HG03159 (cell line): ENCODE measurements around the gene TNNC1.

ENCODE experiments used
- ATAC-seq: cut with Tn5 transposase; IDR thresholded peaks from one replicate; pipeline ENCODE4 v1.9.1; 2021; ENCODE audit warnings: mild to moderate bottlenecking, moderate library complexity; ENCODE audit not compliant: unreplicated experiment

TNNC1 gene

DNA sequence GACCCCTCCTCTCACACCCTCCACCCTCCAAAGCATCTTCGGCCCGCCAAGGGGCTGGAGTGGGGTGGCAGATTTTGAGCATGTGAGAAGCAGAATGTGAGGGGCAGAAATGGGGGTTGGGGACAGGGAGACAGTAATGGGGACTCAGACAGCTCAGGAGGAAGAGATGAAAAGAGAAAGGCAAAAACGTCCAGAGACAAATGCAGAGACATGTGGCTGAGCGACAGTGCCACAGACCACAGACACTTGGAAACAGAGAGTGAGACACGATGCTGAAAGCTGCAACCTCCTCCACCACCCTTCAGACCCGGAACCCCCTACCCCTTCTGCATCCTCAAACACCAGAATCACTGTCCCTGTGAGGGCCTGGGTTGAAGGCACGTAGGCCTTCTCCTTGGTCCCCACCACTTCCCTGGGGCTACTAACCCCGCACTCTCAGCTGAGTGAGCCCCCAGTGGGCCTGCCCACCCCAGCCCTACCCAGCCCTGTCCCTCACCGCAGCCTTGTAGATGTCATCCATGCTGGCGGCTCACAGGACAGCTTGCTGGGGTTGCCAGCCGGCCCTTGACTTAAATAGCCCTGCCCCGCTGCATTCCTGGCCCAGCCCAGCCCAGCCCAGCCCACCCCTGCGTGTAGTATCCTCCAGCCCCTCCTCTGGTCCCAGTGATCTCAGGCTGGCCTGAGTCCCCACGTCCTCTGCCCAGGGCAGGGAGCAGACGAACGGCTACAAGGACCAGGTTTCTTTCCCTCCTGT, at the start of gene TNNC1:
TSS of gene TNNC1 (minus strand) at position 546 of the 754 bp plus-strand sequence. CDS start at position 520, 26 bp downstream.
- no peak for ATAC-seq

DNA sequence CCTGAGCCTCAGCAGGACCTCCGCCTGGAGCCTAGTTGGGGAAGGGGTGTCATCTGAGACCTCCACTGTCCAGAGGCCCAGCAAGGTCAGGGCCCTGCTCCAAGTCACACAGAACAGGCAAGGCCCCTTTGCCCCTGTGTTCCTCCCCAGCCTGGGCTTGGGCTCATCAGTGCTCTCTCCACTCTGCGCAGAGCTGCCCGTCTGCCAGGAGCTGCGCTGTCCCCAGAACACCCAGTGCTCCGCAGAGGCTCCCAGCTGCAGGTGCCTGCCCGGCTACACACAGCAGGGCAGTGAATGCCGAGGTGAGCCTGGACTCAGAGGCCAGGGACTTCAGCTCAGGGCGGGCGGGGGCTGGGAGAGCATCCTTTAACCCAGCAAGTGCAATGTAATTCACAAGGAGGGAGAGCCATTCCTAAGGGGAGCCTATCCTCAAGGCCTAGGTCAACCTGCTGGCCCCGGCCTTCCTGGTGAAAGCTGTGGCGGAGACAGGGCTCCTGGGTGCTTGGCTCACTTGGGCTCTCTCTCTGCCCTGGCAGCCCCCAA, 49.0 kb upstream of the TNNC1 start:
- no peak for ATAC-seq

GRCh38 chr3:52502001-52502400, 48.2 kb upstream of the TNNC1 start:
- no peak for ATAC-seq

- no peak for ATAC-seq
These were observed 47.2 kb upstream of the TNNC1 start for GRCh38 chr3:52501046-52501445.

- no peak for ATAC-seq
These were observed 44.6 kb upstream of the TNNC1 start for GRCh38 chr3:52498137-52499054.

- no peak for ATAC-seq
These were observed 42.1 kb upstream of the TNNC1 start for GRCh38 chr3:52495777-52496602.

GRCh38 chr3:52494886-52495495, 41.1 kb upstream of the TNNC1 start, which contains the start of gene STAB1:
TSS of gene STAB1 (plus strand) at chr3:52495338. CDS start at chr3:52495414, 76 bp downstream.
- ATAC-seq = no peak

GRCh38 chr3:52494445-52494844, 40.6 kb upstream of the TNNC1 start:
- no peak for ATAC-seq

GRCh38 chr3:52493232-52494017, 39.6 kb upstream of the TNNC1 start:
- ATAC-seq = no peak

GRCh38 chr3:52492059-52492458, 38.2 kb upstream of the TNNC1 start:
- ATAC-seq = no peak

DNA sequence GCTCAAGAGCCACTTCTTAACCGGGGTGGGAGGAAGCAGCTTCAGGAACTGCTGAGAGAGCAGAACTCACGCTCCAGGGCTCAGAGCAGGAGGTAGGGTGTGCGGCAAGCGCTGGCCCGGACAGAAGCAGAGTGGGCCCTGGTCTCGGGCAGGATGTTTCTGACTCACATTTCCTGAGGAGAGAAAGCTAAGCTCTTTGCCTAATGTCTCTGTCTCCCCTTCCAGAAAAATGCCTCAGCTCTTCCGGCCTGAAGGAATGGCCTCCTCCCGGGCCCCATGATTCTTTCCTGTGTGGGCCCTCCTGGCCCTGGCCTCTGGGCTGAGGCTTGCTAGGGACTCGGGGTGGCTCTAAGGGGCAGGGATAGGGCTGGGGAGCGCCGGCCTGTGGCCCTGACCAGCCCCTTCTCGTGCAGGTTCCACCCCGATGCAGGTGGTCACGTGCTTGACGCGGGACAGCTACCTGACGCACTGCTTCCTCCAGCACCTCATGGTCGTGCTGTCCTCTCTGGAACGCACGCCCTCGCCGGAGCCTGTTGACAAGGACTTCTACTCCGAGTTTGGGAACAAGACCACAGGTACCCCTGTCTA, 37.2 kb upstream of the TNNC1 start:
- ATAC-seq = no peak

DNA sequence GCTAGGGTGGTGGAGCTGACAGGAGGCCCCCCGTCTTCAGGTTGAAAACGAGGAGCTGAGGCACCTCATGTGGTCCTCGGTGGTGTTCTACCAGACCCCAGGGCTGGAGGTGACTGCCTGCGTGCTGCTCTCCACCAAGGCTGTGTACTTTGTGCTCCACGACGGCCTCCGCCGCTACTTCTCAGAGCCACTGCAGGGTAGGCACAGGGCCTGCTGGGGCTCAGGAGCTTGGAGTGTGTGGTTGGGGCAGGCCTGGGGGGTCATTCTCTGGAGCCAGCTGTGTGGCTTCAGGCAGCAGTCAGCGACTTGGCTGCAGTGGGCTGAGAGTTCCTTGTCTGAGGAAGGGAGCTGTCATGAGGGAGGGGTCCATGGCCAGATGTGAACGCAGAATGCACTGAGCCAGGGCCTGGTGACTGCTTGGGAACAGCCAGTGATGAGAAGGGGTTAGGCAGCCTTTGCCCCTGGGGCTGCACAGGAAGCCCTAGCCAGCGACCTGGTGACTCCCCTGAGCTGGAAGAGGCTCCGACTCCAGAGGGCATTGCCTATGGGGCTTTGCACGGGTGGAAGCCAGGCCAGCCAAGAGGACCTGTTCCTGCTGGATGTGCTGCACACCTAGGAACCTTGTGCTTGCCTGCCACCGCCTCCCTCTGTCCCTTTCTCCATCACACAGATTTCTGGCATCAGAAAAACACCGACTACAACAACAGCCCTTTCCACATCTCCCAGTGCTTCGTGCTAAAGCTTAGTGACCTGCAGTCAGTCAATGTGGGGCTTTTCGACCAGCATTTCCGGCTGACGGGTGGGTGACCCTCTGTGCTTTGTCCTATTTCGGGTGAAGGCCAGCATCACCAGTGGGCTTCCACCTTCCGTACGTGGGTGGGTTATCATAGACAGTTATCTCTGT, 36.4 kb upstream of the TNNC1 start:
- ATAC-seq = no peak

GRCh38 chr3:52489453-52489852, 35.6 kb upstream of the TNNC1 start:
- no peak for ATAC-seq

GRCh38 chr3:52488746-52489145, 34.9 kb upstream of the TNNC1 start:
- no peak for ATAC-seq

DNA sequence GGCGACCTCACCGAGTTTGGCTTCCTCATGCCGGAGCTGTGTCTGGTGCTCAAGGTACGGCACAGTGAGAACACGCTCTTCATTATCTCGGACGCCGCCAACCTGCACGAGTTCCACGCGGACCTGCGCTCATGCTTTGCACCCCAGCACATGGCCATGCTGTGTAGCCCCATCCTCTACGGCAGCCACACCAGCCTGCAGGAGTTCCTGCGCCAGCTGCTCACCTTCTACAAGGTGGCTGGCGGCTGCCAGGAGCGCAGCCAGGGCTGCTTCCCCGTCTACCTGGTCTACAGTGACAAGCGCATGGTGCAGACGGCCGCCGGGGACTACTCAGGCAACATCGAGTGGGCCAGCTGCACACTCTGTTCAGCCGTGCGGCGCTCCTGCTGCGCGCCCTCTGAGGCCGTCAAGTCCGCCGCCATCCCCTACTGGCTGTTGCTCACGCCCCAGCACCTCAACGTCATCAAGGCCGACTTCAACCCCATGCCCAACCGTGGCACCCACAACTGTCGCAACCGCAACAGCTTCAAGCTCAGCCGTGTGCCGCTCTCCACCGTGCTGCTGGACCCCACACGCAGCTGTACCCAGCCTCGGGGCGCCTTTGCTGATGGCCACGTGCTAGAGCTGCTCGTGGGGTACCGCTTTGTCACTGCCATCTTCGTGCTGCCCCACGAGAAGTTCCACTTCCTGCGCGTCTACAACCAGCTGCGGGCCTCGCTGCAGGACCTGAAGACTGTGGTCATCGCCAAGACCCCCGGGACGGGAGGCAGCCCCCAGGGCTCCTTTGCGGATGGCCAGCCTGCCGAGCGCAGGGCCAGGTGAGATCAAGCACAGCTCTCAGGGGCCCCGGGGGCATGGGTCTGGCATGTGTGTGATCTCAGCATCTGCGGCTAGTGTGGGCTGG, 34.2 kb upstream of the TNNC1 start:
- no peak for ATAC-seq

GRCh38 chr3:52487050-52487787, 33.4 kb upstream of the TNNC1 start:
- ATAC-seq = no peak
